ENCODE measurements around the gene LRP1B. TPM values are rescaled to one million over a fixed set of nuclear protein-coding genes. Genes with fewer than 3 reads are reported as not detected.

The LRP1B gene
- total RNA-seq, 1 donor from 2014 or later: 0.08 TPM

DNA sequence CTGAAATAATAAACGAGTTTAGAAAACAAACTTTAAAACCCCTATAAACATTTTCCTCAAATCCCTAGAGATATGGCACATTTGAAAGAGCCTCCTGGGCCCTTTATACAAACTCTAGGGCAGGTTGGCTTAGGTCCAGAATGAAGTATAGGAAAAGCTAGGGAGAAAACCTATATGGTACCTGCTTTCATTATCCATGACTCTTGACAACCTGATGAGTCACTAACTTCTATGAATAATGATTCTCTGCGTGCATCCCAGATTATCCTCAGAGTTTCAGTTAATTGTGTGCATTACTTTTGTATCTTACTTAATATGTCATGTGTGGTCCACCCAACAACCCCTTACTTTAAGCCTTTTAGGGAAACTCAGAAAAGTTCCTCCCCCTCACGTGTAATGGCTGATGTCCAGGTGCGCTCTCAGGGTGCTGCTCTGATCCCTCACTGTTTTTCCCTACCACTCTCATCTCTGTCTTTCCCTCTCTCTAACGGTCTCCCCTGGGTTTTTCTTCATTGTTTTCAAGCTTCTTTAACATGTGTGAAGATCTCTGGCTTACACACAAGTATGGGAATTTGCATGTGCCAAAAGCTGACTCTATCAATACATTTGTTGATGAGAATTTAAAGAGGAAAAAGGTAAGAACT lies 78.5 kb downstream of the LRP1B start:
- intact Hi-C loops (cut with DNase I): no loop called here
- DNase-seq: no peak
- no peak for ATAC-seq (ENCODE audit: poor library complexity)

- no peak for ATAC-seq (ENCODE audit: poor library complexity)
- intact Hi-C loops (cut with DNase I): no loop called here
- DNase-seq: no peak
These were observed 82.2 kb downstream of the LRP1B start for GRCh38 chr2:142048581-142048980.

DNA sequence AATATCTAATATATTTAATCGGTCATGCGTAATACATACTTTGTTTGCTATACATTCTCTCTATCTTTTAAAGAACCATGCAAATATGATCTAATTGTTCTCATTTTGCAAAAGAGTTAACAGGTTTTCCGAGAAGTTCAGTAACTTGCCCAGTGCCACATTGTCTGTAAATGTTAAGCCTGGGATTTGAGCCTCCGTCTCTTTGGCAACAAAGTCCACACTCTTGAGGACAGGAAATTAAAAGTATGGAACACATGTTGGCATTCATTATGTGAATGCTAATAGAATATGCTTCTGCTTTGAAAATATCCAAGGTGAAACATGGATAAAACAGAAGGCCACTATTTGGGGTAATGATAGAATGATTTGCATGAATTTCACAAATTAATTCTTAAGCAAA lies 85.2 kb downstream of the LRP1B start:
- intact Hi-C loops (cut with DNase I): no loop called here
- ATAC-seq (ENCODE audit: poor library complexity) (no peak), DNase-seq (no peak)

DNA sequence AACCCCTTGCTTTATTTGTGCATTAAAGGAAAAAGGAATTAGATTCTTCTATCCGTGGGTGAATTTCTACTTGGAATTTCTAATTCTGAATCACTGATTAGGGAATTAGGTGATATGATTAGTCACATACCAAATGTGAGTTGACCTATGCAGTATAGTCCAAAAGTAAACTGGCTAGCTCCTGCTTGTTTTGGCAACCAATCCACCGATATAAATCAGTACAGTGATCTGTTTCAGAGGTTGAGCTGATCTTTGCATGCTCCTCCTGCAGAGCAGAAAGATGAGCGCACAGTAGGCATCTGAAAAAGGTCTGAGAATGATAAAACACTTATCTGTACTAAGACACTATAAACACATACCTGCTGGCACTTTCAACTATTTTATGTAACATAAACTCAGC lies 86.6 kb downstream of the LRP1B start:
- no peak for DNase-seq
- ATAC-seq (ENCODE audit: poor library complexity): no peak
- intact Hi-C loops (cut with DNase I): no loop called here

GRCh38 chr2:142042536-142043199 lies 88.1 kb downstream of the LRP1B start:
- intact Hi-C loops (cut with DNase I): no loop called here
- DNase-seq (no peak), ATAC-seq (ENCODE audit: poor library complexity) (no peak)

- DNase-seq: no peak
- no peak for ATAC-seq (ENCODE audit: poor library complexity)
- intact Hi-C loops (cut with DNase I): no loop called here
These were observed 88.8 kb downstream of the LRP1B start for GRCh38 chr2:142041996-142042395.

DNA sequence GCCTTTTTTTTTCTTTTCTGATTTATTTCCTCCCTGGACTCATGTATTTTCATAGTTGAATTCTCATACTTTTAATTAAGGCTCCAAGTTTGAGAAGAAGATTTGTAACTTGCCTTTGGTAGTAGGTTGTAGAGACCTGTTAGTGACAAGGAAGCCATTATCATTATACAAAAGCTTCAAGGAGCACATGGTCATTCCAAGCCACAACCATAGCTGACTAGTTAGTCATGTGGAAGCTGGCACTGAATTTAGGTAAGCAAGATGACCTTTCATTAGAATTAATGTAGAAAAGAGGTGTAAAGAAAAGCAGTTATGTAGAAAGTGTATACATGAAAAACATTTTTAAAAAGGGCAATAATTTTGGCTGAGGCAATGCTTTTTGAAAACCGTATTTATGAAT lies 89.7 kb downstream of the LRP1B start:
- ATAC-seq (ENCODE audit: poor library complexity) (no peak), DNase-seq (no peak)
- intact Hi-C loops (cut with DNase I): no loop called here

DNA sequence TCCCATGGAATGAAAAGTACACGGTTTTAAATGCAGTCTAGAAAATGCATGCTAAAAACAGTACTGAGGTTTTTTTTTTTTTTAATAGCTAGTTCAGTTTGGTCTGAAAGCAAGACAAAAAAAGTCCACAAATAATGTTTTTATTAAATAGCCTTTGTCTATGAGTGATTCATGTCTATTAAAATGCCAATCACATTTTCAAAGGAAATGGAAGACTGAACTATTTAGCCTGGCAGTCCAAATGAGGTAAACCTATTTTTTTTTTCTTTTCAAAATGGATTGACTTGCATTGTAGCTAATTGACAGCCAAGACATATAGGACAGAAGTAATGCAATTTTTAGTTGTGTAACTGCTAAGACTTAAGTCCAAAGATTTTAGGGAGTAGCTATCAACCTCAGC lies 90.3 kb downstream of the LRP1B start:
- intact Hi-C loops (cut with DNase I): no loop called here
- DNase-seq: no peak
- ATAC-seq (ENCODE audit: poor library complexity): no peak

- DNase-seq (no peak), ATAC-seq (ENCODE audit: poor library complexity) (no peak)
- intact Hi-C loops (cut with DNase I): no loop called here
These were observed 92.0 kb downstream of the LRP1B start for GRCh38 chr2:142038826-142039225.

- ATAC-seq (ENCODE audit: poor library complexity) (no peak), DNase-seq (no peak)
- intact Hi-C loops (cut with DNase I): no loop called here
These were observed 93.1 kb downstream of the LRP1B start for GRCh38 chr2:142037744-142038143.

- intact Hi-C loops (cut with DNase I): no loop called here
- DNase-seq (no peak), ATAC-seq (ENCODE audit: poor library complexity) (no peak)
These were observed 93.8 kb downstream of the LRP1B start for GRCh38 chr2:142037066-142037465.

- no peak for ATAC-seq (ENCODE audit: poor library complexity)
These were observed 97.4 kb downstream of the LRP1B start for GRCh38 chr2:142033393-142033792.

GRCh38 chr2:142031656-142032055 lies 99.2 kb downstream of the LRP1B start:
- intact Hi-C loops (cut with DNase I): no loop called here
- DNase-seq: no peak
- no peak for ATAC-seq (ENCODE audit: poor library complexity)

More at GRCh38 chr2:142033393-142033792, 97.4 kb downstream of the LRP1B start:
- intact Hi-C loops (cut with DNase I): no loop called here
- no peak for DNase-seq

DNA sequence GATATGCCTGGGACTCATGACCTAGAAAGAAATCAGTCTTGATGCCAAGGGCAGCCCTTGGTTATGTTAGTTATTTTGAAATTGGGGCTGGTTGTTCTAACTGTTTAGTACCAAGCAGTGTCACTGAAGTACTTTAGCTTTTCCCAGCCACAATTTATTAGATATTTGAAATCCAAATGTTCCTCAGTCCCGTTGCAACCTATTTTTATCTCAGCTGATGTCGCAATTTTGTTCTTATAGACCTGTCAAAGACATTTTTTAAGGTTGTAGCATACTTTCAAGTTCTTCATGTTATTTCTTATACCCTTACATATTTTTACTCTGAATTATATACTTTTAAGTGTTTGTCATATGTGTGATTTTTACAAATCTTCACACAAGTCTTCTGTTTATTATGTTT lies 100.1 kb downstream of the LRP1B start:
- ATAC-seq (ENCODE audit: poor library complexity) (no peak), DNase-seq (no peak)
- intact Hi-C loops (cut with DNase I): no loop called here

- DNase-seq (no peak), ATAC-seq (ENCODE audit: poor library complexity) (no peak)
- intact Hi-C loops (cut with DNase I): no loop called here
These were observed 100.8 kb downstream of the LRP1B start for GRCh38 chr2:142029974-142030373.

GRCh38 chr2:142025394-142025793 lies 105.4 kb downstream of the LRP1B start:
- DNase-seq (no peak), ATAC-seq (ENCODE audit: poor library complexity) (no peak)
- intact Hi-C loops (cut with DNase I): no loop called here

- ATAC-seq (ENCODE audit: poor library complexity) (no peak), DNase-seq (no peak)
- intact Hi-C loops (cut with DNase I): no loop called here
These were observed 110.4 kb downstream of the LRP1B start for GRCh38 chr2:142020368-142020767.

GRCh38 chr2:142014536-142014935 lies 116.3 kb downstream of the LRP1B start:
- no peak for DNase-seq
- intact Hi-C loops (cut with DNase I): no loop called here

GRCh38 chr2:142012797-142013196 lies 118.0 kb downstream of the LRP1B start:
- no peak for ATAC-seq (ENCODE audit: poor library complexity)
- intact Hi-C loops (cut with DNase I): no loop called here
- no peak for DNase-seq

More at GRCh38 chr2:142014536-142014935, 116.3 kb downstream of the LRP1B start:
- no peak for ATAC-seq (ENCODE audit: poor library complexity)

DNA sequence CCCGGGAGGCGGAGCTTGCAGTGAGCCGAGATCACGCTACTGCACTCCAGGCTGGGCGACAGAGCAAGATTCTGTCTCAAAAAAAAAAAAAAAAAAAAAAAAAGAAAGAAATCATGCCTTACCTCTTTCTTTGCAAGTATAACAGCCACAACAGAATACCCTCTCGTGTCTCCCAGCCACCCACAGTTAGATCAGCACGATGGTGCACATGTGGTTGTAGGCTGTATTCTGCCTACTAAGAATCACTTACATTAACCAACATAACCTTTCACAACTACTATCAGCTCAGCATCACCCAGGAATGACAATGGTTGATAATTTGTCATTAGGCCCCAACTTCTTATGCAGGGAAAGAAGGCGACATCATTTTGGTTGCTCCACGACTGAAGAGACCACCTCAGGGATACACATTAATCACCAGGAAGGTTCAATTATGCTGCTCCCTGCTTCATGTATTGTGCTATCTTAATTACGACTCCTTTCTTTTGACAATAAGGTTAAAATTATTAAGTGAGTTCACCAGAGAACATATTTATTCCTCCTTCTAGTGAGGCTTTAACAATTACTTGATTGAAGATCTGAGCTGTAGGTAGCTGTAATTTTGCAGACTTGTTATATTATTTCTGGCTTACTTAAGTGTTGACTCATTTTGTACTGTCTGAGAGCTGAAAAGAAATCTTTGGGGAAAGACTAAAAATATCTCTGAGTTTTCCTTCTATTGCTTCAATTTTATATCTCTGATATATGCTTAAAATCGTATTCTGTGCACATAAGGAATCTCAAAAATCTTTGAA lies 120.1 kb downstream of the LRP1B start:
- intact Hi-C loops (cut with DNase I): no loop called here
- DNase-seq (no peak), ATAC-seq (ENCODE audit: poor library complexity) (no peak)
